SHP77 (cell line): Measurements from ENCODE around the gene ZNF358.
A peak's percentile ranks its signal among the peaks of the same experiment; 100 is the strongest.

Experiments used
- DNase-seq, 2 experiments: peaks; one replicate each; lab custom pipeline; 2025; lab: John Stamatoyannopoulos, UW

ZNF358 gene

DNA sequence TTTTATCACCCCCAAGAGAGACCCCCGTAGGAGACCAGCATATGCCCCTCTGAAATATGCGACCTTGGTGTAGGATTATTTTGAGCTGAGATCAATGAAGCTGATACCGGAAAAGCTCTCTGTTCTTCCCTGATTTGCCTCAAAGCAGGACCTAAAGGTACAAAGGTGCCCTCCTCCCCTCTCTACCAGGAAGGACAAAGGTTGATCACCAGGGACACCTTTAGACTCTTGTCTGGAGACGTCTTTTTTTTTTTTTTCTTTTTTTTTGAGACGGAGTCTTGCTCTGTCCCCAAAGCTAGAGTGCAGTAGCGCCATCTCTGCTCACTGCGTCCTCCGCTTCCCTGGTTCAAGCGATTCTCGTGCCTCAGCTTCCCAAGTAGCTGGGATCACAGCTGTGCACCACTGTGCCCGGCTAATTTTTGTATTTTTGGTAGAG, 26.3 kb upstream of the ZNF358 start:
- DNase-seq, result no peak

DNA sequence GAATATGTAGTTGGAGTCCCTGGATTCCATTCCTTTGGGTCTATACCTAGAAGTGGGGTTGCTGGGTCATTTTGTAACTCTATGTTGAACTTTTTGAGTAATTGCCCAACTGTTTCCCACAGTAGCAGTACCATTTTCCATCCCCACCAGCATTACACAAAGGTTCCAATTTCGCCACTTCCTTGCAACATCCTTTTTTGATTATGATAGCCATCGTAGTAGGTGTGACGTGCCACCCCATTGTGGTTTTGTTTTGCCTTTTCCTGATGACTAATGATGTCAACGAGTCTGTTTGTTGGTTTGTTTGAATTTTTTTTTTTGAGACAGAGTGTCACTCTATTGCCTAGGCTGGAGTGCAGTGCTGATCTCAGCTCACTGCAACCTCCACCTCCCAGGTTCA, 23.8 kb upstream of the ZNF358 start:
- DNase-seq, result no peak

DNA sequence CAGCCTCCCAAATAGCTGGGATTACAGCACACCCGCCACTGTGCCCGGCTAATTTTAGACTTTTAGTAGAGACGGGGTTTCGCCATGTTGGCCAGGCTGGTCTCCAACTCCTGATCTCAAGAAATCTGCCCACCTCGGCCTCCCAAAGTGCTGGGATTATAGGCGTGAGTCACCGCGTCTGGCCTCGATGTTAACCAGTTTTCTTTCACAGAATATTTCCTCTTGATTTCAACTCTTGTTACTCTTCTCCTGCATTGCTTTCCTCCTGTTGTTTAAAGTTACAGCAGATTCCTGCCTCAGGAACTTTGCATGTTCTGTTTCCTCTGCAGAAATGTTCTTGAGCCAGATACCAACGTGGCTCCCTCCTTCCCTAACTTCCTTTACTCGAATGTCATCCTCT, 23.3 kb upstream of the ZNF358 start:
- no peak for DNase-seq

DNA sequence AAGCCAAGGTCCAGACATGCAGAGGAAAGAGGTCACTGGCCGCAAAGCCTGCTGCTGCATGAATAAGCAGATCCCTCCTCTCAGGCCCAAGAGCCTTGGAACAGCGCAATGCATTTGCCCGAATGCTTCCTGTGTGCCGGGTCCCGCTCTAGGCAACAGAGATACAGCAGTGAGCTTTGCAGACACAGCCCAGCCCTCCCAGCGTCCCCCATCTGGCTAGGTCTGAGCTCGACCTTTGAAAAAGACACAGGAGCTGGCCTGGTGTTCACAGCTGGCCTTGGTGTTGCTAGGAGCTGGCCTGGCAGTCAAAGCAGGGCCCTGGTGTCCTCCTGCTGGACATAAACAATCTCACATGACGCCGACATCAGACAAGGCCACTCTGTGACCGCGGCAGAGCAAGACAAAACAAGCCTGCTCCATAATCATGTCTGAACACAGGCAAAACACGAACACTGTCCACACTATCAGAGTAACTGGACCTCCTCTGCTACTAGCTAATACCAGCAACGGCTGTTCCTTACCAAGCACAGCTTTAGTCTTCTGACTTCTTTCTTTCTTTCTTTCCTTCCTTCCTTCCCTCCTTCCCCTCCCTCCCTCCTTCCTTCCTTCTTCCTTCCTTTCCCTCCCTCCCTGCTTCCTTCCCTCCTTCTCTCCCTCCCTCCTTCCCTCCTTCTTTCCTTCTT, 21.3 kb upstream of the ZNF358 start:
- peak; percentile 48 to 67 for DNase-seq

DNA sequence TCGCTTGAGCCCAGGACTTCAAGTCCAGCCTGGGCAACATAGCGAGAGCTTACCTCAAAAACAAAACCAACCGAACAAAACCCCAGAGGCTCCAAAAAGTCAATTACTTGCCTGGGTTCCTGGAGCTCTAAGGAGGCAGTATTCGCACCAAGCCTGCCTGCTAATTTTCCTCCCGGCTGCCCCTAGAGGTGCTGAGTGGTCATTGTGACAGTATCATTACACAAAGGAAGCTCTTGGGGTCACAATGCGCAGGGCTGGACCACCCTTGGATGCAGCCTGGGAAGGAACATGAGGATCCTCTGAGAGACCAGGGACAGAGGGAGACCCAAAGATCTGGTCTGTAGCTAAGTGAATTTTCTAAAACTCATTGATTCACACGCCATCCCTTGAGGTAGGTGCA, 18.6 kb upstream of the ZNF358 start:
- DNase-seq, result peak in 1 of 2 experiments; percentile 29

DNA sequence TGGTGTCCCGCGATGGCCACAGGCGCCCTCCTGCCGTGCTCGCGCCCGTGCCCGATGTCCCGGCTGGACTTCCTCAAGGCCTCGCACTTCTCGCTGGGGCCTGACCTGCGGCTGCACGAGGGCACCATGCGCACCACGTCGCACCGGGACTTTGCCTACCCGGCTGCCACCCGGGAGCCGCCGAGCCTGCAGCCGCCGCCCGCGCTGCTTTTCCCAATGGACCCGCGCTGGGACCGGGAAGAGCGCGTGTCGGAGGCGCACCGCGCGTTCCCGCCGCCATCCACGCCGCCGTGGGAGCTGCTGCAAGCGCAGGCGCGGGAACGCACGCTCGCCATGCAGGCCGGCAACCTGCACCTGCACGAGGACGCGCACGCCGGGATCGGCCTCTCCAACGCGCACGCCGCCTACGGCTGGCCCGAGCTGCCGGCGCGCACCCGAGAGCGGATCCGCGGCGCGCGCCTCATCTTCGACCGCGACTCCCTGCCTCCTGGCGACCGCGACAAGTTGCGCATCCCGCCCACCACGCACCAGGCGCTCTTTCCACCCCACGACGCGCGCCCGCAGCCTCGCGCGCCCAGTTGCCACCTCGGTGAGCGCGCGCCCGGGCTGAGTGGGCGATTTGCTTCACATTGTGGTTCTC, 15.0 kb upstream of the ZNF358 start:
- peak; percentile 67 to 81 for DNase-seq

DNA sequence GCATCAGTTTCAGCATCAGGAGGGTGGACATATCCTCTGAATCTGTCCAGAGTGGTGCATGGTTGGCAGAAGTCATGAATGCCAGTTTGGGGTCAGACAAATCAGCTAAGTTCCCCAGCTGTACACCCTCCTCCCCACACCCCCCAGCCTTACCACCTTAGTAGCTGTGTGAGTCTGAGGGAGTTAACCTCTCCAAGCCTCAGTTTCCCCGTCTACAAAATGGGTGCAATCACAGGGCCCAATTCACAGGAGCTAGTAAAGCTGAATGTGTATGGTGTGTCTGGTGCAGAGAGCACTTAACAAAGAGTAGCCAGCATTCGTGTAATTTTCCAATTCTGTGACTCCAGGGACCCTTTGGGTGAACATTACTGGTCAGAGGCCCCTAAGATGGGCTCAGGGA, 13.4 kb upstream of the ZNF358 start:
- no peak for DNase-seq

DNA sequence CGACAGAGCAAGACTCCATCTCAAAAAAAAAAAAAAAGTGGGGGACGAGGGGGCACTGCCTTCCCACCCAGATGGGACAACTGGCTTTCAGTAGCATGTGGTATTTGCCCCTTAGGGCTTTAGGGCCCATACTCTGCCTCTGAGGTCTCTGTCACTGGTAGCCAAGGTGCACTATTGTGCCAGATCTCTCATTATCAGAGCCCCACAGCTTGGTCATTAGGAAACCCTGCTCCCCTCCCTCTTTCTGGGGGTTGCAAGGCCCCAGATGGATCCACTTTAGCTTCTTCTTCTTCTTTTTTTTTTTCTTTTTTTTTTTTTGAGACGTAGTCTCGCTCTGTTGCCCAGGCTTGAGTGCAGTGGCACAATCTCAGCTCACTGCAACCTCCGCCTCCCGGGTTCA, 11.2 kb upstream of the ZNF358 start:
- DNase-seq, result no peak

DNA sequence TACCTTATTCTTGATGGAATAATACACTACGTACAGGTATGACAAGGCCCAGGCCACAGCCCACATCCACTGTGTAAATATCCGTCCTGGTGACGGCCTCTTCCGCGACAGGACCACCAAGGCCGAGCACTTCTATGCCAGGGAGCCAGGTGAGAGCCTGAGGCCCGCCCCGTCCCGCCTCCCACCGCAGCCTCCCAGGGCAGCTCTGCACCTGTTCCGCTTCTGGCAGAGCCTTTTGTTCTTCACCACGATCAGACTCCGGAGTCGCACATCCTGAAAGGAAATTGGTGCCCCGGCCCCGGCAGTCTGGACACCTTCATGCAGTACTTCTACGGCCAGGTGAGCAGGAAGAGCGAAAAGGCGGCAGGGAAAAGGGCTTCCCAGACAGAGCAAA, 10.6 kb upstream of the ZNF358 start:
- DNase-seq, result peak in 1 of 2 experiments; percentile 14

DNA sequence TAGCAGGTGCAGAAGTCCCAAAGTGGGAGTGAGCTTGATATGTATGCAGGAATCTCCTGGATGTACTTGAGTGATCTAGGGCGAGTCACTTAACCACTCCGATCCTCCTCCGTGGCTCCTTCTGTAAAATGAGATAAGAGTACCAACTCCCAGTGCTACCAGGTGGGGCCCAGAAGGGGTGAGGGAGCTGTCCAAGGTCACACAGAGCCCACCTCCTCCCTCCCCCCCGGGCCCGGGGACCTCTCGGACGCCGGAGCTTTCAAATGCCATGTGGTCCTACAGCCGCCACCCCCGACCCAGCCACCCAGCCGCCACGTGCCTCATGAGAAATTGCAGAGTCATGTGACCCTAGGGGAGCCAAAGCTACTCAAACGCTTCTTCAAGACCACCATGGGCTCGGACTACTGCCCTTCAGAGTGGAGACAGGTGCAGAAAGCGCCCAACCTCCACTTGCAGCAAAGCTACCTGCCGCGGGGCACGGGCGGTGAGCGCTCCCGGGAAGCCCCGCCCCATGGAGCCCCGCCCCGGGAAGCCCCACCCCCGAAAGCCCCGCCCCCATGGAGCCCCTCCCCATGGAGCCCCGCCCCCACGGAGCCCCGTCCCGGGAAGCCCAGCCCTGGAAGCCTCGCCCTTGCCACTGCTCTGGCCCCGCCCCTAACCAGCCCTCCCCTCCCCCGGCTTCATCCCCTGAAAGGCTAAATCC, 10.1 kb upstream of the ZNF358 start:
- peak; percentile 47 to 67 for DNase-seq

DNA sequence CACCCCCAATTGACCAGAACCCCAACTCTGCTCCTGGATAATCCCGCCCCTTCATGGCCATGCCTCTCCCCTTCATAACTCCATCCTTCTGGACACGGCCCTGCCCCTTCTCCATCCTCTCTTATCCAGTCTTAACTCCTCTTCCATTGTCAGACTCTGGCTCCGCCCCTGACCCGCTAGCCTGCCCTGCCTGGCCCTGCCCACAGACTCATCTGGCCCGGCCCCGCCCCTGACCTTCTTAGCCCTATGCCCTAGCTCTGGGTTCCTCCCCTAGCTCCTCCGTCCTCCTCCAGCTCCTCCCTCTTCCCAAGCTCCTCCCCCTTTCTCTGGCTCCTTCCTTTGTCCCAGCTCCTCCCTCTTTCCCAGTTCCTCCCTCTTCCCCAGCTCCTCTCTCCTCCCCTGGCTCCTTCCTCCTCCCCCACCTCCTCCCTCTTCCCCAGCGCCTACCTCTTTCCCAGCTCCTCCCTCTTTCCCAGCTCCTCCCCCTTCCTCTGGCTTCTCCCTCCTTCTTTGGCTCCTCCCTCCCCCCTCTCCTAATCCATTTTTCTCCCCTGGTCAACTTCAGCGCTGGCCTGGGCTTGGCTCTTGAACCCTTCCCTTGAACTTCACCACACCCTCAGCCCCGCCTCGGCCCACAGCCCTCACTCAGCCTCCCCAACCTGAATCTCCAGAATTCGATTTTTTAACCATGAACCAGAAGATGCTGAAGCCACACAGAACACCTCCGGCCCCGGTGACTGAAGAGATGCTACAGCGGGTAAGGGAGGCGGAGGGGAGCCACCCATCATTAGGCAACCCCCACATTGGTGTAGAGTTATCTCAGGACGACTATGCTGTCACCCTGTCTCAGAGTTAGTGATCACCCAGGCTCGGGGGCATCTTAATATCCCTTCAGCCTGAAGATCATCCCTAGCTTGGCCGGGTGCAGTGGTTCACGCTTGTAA, 9.2 kb upstream of the ZNF358 start:
- peak; percentile 82 for DNase-seq

DNA sequence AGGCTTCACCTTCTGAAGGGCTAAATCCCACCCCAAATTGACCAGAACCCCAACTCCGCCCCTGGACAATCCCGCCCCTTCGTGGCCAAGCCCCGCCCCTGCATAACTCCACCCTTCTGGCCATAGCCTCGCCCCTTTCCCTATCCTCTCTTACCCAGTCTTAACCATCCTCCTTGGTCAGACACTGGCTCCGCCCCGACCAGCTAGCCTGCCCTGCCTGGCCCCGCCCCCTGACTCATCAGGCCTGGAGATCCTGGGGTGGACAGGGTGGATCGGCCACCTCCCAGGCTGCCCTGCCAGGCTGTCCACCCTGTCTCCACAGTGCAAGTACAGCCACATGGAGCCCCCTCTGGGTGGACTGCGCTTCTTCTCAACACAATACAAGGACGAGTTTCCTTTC, 8.0 kb upstream of the ZNF358 start:
- peak; percentile 65 to 82 for DNase-seq

DNA sequence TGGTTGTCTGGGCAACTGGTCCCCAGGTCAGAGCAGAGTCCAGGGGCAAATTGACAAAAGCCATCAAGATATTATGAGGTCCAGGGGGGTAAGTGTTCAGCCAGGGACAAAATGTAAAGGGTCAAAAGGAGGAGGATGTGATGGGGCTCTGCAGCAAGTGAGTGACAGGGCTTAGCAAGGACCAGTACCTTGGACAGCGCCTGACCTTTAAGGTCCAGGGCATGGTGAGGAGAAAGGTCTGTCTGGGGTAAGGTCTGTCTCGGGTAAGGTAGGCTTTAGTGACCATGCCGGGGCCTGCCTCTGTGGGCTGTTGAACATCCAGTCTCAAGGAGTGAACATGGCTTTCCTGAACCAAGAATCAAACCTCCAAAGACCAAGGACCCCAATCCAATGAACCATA, 6.3 kb upstream of the ZNF358 start:
- DNase-seq, result no peak

DNA sequence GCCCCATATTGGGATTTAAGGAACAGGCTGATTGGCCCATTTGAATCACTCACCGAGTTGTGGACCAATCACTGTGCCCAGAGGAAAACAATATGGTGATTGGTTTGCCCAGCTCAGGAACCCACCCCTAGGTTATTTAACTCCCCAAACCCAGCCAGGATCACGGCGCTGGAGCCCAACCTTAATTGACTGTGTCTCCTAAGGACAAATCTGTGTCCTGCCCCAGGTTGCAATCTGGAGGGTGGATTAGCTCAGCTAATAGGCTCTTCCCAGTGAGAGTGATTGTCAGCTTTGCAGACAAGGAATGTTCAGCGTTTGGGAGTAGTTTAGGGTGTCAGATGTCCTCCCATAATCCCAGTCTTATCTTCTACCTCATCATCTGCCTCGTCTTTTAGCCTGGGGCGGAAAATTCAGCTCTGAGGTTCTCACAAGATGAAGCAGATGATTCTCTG, 3.5 kb upstream of the ZNF358 start:
- DNase-seq, result no peak

DNA sequence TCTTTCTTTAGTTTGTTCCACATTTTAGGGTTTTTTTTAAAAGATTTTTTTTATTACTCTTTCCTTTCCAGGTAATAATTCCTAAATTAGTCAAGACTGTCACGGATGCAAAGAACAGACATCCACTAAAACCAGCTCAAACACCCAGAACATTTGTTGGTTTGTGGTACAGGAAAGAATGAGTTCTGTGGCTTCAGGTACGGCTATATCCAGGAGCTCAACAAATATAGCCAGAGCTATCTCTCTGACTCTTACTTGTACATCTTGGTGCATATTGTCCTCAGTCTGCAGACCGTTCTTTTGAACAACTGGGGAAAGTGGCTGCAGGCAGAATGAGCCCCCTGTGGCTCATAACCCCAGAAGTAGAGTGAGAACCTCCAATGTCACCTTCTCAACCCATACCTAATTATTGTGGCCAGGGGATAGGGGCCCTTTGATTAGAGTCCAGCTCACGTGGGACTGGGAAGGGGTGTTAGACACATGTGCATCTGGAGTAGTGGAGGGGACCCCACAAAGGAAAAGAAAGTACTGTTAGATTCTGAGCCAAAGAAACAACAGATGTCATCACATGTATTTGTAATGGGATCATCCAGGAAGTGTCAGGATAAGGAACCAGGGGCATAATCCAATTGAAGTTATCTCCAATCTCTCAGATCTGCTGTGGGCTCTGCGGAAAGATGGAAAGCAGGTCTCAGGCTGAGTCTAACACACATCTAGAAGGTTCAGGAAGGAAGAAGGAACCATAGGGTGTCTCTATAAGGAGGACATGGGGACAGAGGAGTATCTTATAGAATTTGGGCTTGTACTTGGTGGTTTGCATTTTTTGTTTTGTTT, 1.9 kb upstream of the ZNF358 start:
- DNase-seq, result no peak

DNA sequence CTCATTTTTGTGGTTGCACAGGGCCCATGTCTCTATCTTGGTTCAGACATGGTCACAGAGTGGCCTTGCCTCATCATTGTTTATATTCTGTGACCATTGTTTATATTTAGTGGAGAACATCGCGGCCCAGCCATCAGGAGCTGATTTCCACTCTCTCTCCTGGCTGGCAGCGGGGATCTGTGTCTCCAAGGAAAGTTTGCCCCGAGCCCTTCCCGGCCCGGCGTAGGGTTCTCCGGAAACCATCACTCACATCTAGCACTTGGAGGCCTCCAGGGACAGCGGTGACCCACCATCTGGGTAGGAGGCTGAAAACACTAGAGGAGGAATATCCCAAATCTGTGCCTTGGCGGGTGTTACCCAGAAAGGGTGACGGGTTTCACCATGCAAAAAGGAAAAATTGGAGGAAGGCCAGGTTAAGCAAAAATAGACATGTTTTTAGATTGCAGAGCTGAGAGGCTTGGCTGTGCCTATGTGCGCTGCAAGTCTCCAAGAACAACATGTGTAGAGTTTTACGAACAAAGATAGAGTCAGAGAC, 726 bp upstream of the ZNF358 start:
- no peak for DNase-seq

DNA sequence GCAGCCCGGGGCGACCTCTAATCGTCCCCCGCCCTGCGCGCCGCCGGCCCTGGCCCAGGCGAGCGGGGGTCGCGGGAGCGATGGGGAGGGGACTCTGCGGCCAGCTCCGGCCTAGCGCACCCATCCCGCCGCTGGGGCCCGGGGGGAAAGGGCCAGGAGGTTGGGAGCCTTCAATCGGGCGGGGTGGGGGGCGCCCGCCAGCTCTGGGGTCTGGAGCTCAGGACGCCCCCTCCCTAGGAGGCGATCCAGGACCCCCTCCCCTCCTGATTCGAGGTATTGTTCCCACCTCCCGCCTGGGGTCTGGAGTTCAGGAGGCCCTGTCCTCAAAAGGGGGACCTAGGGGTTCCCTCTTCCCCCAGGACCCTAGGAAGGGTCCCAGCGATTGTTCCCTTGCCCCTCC, 430 bp downstream of the ZNF358 start:
- no peak for DNase-seq

DNA sequence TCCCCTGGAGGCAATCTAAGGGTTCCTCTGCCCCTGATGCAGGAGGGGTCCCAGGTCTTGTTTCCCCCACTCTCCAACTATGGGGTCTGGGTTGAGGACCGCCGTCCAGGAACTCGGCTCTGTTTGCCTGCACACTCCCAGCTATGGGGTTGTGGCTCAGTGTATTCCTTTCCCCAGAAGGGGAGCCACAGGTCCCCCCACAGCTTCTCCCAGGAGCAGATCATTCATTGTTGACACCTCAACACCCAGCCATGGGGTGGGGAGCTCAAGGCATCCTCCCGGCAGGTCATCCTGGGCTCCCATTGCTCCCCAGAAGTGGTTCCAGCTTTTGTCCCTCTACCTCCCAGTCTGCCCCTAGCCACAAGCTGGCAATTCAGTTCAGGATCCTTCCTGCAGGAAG, 975 bp downstream of the ZNF358 start:
- DNase-seq, result no peak

DNA sequence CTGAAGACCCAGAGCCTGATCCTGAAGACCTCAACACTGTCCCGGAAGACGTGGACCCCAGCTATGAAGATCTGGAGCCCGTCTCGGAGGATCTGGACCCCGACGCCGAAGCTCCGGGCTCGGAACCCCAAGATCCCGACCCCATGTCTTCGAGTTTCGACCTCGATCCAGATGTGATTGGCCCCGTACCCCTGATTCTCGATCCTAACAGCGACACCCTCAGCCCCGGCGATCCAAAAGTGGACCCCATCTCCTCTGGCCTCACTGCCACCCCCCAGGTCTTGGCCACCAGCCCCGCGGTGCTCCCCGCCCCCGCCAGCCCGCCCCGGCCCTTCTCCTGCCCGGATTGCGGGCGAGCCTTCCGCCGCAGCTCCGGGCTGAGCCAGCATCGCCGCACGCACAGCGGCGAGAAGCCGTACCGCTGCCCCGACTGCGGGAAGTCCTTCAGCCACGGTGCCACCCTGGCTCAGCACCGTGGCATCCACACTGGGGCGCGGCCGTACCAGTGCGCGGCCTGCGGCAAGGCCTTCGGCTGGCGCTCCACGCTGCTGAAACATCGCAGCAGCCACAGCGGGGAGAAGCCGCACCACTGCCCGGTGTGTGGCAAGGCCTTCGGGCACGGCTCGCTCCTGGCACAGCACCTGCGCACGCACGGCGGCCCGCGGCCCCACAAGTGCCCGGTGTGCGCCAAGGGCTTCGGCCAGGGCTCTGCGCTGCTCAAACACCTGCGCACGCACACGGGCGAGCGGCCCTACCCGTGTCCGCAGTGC, 3.6 kb downstream of the ZNF358 start:
- DNase-seq, result no peak
